Mucosa of stomach (tissue), 1 donor: ENCODE data around the gene LRRC55.

ENCODE experiments used
- H3K27me3 ChIP-seq: one replicate; pipeline ENCODE4 v1.7.0; 2013; ENCODE audit warnings: mild to moderate bottlenecking, low read length; ENCODE audit not compliant: control insufficient read depth, insufficient read depth
- H3K36me3 ChIP-seq: one replicate; pipeline ENCODE4 v1.7.0; 2013; ENCODE audit warnings: low read length; ENCODE audit not compliant: control insufficient read depth, insufficient read depth
- H3K4me1 ChIP-seq: one replicate; pipeline ENCODE4 v1.7.0; 2013; ENCODE audit warnings: mild to moderate bottlenecking, low read length; ENCODE audit not compliant: control insufficient read depth, insufficient read depth
- H3K4me3 ChIP-seq: one replicate; pipeline ENCODE4 v1.7.0; 2013; ENCODE audit warnings: low read length
- H3K9ac ChIP-seq: one replicate; pipeline ENCODE4 v1.7.0; 2013; ENCODE audit warnings: mild to moderate bottlenecking, low read length, moderate library complexity
- H3K9me3 ChIP-seq: one replicate; pipeline ENCODE4 v1.7.0; 2013; ENCODE audit warnings: mild to moderate bottlenecking, low read length, moderate library complexity; ENCODE audit not compliant: control insufficient read depth
- donor health status: Pancreatic carcinoma.

Gene LRRC55

GRCh38 chr11:57190548-57190947 is 8.8 kb downstream of the LRRC55 start:
- no peaks in the 10 kb centered on the region for H3K27me3 ChIP-seq
- H3K9me3 ChIP-seq, result no peaks in the 10 kb centered on the region
- no peaks in the 10 kb centered on the region for H3K4me1 ChIP-seq
- H3K4me3 ChIP-seq, result no peak overlapping the region
- no peaks in the 10 kb centered on the region for H3K36me3 ChIP-seq
- H3K9ac ChIP-seq, result no peak overlapping the region

- H3K4me3 ChIP-seq, result no peak overlapping the region
- no peaks in the 10 kb centered on the region for H3K27me3 ChIP-seq
- no peaks in the 10 kb centered on the region for H3K4me1 ChIP-seq
- H3K9ac ChIP-seq, result no peak overlapping the region
- no peaks in the 10 kb centered on the region for H3K36me3 ChIP-seq
- H3K9me3 ChIP-seq, result no peaks in the 10 kb centered on the region
Measured at GRCh38 chr11:57191311-57192219, 9.8 kb downstream of the LRRC55 start.

- Histone ChIP-seq H3K9ac (no peak overlapping the region), H3K36me3 (no peaks in the 10 kb centered on the region), H3K4me1 (no peaks in the 10 kb centered on the region), H3K9me3 (no peaks in the 10 kb centered on the region), H3K27me3 (no peaks in the 10 kb centered on the region), H3K4me3 (no peak overlapping the region)
Measured at GRCh38 chr11:57192316-57192715, 10.6 kb downstream of the LRRC55 start.

GRCh38 chr11:57196596-57196995 is 14.8 kb downstream of the LRRC55 start:
- no peaks in the 10 kb centered on the region for H3K4me1 ChIP-seq
- no peaks in the 10 kb centered on the region for H3K36me3 ChIP-seq
- no peak overlapping the region for H3K4me3 ChIP-seq
- no peak overlapping the region for H3K9ac ChIP-seq
- H3K9me3 ChIP-seq, result no peaks in the 10 kb centered on the region
- H3K27me3 ChIP-seq, result no peaks in the 10 kb centered on the region

GRCh38 chr11:57197762-57198161 is 16.0 kb downstream of the LRRC55 start:
- no peaks in the 10 kb centered on the region for H3K27me3 ChIP-seq
- H3K9ac ChIP-seq, result no peak overlapping the region
- no peaks in the 10 kb centered on the region for H3K4me1 ChIP-seq
- H3K36me3 ChIP-seq, result no peaks in the 10 kb centered on the region
- H3K9me3 ChIP-seq, result no peaks in the 10 kb centered on the region
- H3K4me3 ChIP-seq, result no peak overlapping the region

GRCh38 chr11:57199330-57199729 is 17.6 kb downstream of the LRRC55 start:
- no peaks in the 10 kb centered on the region for H3K9me3 ChIP-seq
- H3K4me1 ChIP-seq, result no peaks in the 10 kb centered on the region
- no peaks in the 10 kb centered on the region for H3K36me3 ChIP-seq
- no peaks in the 10 kb centered on the region for H3K27me3 ChIP-seq
- no peak overlapping the region for H3K9ac ChIP-seq
- no peak overlapping the region for H3K4me3 ChIP-seq

- no peaks in the 10 kb centered on the region for H3K4me1 ChIP-seq
- H3K4me3 ChIP-seq, result no peak overlapping the region
- no peaks in the 10 kb centered on the region for H3K9me3 ChIP-seq
- H3K36me3 ChIP-seq, result no peaks in the 10 kb centered on the region
- H3K27me3 ChIP-seq, result no peaks in the 10 kb centered on the region
- no peak overlapping the region for H3K9ac ChIP-seq
Measured at GRCh38 chr11:57200917-57201316, 19.2 kb downstream of the LRRC55 start.

- no peak overlapping the region for H3K9ac ChIP-seq
Measured at GRCh38 chr11:57202281-57202680, 20.5 kb downstream of the LRRC55 start.

GRCh38 chr11:57203359-57203758 is 21.6 kb downstream of the LRRC55 start:
- no peaks in the 10 kb centered on the region for H3K9me3 ChIP-seq
- no peaks in the 10 kb centered on the region for H3K4me1 ChIP-seq
- H3K36me3 ChIP-seq, result no peaks in the 10 kb centered on the region
- no peak overlapping the region for H3K4me3 ChIP-seq
- no peak overlapping the region for H3K9ac ChIP-seq
- H3K27me3 ChIP-seq, result no peaks in the 10 kb centered on the region

More at GRCh38 chr11:57202281-57202680, 20.5 kb downstream of the LRRC55 start:
- H3K4me1 ChIP-seq, result no peaks in the 10 kb centered on the region
- no peaks in the 10 kb centered on the region for H3K9me3 ChIP-seq
- no peaks in the 10 kb centered on the region for H3K27me3 ChIP-seq
- no peaks in the 10 kb centered on the region for H3K36me3 ChIP-seq
- H3K4me3 ChIP-seq, result no peak overlapping the region

GRCh38 chr11:57203882-57204480 is 22.2 kb downstream of the LRRC55 start:
- Histone ChIP-seq H3K36me3 (no peaks in the 10 kb centered on the region), H3K4me1 (no peaks in the 10 kb centered on the region), H3K9ac (no peak overlapping the region), H3K27me3 (no peaks in the 10 kb centered on the region), H3K9me3 (no peaks in the 10 kb centered on the region), H3K4me3 (no peak overlapping the region)

- Histone ChIP-seq H3K27me3 (no peaks in the 10 kb centered on the region), H3K9me3 (no peaks in the 10 kb centered on the region), H3K4me3 (no peak overlapping the region), H3K4me1 (no peaks in the 10 kb centered on the region), H3K36me3 (no peaks in the 10 kb centered on the region), H3K9ac (no peak overlapping the region)
Measured at GRCh38 chr11:57205041-57205641, 23.4 kb downstream of the LRRC55 start.

- Histone ChIP-seq H3K9me3 (no peaks in the 10 kb centered on the region), H3K9ac (no peak overlapping the region), H3K27me3 (no peaks in the 10 kb centered on the region), H3K4me3 (no peak overlapping the region), H3K36me3 (no peaks in the 10 kb centered on the region), H3K4me1 (no peaks in the 10 kb centered on the region)
Measured at GRCh38 chr11:57207168-57207567, 25.4 kb downstream of the LRRC55 start.
